Natural killer cell (primary cell): ENCODE results near the gene EIPR1. TPM values are rescaled to one million over a fixed set of nuclear protein-coding genes. Genes with fewer than 3 reads are reported as not detected.

ENCODE experiments used
- ATAC-seq, 3 donors: fragments of 150-1000 bp in 2 of 3; fragments of 200-7000 bp in 1 of 3; cut with Tn5 transposase; 1 replicate in 1 of 3; 2 replicates in 2 of 3; pipeline ENCODE4 v1.10.0; 2021; ENCODE audit warnings: mild to moderate bottlenecking in 2 of 3, moderate library complexity in 2 of 3
- DNase-seq, 2 donors: peaks; one replicate each; pipeline versions ENCODE4 v3.0.0 to v3.0.0-alpha.2; 2013 to 2021; ENCODE audit warnings: mixed read lengths in 1 of 2
- H3K27ac ChIP-seq: one replicate; pipeline ENCODE4 v1.5.1; 2013; ENCODE audit warnings: mild to moderate bottlenecking, low read length
- H3K27me3 ChIP-seq: one replicate; pipeline ENCODE4 v1.6.1; 2013; ENCODE audit warnings: low read length; ENCODE audit not compliant: control insufficient read depth, insufficient read depth
- H3K36me3 ChIP-seq: one replicate; pipeline ENCODE4 v1.6.1; 2013; ENCODE audit warnings: low read length; ENCODE audit not compliant: control insufficient read depth, insufficient read depth
- H3K4me1 ChIP-seq: one replicate; pipeline ENCODE4 v1.6.1; 2013; ENCODE audit warnings: low read length; ENCODE audit not compliant: control insufficient read depth, insufficient read depth
- H3K4me3 ChIP-seq: one replicate; pipeline ENCODE4 v1.5.1; 2013; ENCODE audit warnings: low read length
- H3K9me3 ChIP-seq: one replicate; pipeline ENCODE4 v1.6.1; 2013; ENCODE audit warnings: low read length; ENCODE audit not compliant: control insufficient read depth, insufficient read depth
- H3K27ac Mint-ChIP-seq, 2 donors: one replicate each; pipeline ENCODE4 v1.8.0; 2022; ENCODE audit warnings: mild to moderate bottlenecking in 2 of 2, mixed read lengths in 2 of 2, moderate library complexity in 1 of 2
- H3K27me3 Mint-ChIP-seq, 2 donors: one replicate each; pipeline ENCODE4 v1.8.0; 2022; ENCODE audit warnings: low read depth in 2 of 2, mixed read lengths in 2 of 2
- H3K36me3 Mint-ChIP-seq: one replicate; pipeline ENCODE4 v1.8.0; 2022; ENCODE audit warnings: mixed read lengths
- H3K4me1 Mint-ChIP-seq, 2 donors: one replicate each; pipeline ENCODE4 v1.8.0; 2022; ENCODE audit warnings: mixed read lengths in 2 of 2
- H3K4me3 Mint-ChIP-seq: one replicate; pipeline ENCODE4 v1.8.0; 2022; ENCODE audit warnings: mild to moderate bottlenecking, moderate library complexity, mixed read lengths
- H3K9me3 Mint-ChIP-seq, 2 donors: one replicate each; pipeline ENCODE4 v1.8.0; 2022; ENCODE audit warnings: mixed read lengths in 2 of 2
- WGBS: methylation state at CpG from one replicate; pipeline ENCODE4 v1.1.7; 2013; ENCODE audit warnings: missing lambda C conversion rate; ENCODE audit not compliant: insufficient coverage; 5-methylcytosine and 5-hydroxymethylcytosine counted together
- intact Hi-C: fragments of 100-400 bp; cut with micrococcal nuclease; formaldehyde crosslinking; loops from one replicate; pipeline ENCODE4 v1.14.2; 2022
- total RNA-seq, 4 donors: library from RNA; stranded (reverse); fragments of 120-200 nt in 1 of 4; gene quantifications; one replicate each; pipeline versions ENCODE4 v1.2.3 to v1.2.4, GENCODE V29; 2013 to 2022
- TF ChIP-seq, protein P1 (sequence below): fragments of 200-600 bp; IDR thresholded peaks from one replicate; pipeline ENCODE4 v1.8.0; 2022; ENCODE audit warnings: antibody characterized with exemption

EIPR1 gene
- total RNA-seq, 3 donors from 2014 or later (not counting 1 experiment from before 2014, with no cell fraction given): 26.8 to 28.8 (median 27.9) TPM

DNA sequence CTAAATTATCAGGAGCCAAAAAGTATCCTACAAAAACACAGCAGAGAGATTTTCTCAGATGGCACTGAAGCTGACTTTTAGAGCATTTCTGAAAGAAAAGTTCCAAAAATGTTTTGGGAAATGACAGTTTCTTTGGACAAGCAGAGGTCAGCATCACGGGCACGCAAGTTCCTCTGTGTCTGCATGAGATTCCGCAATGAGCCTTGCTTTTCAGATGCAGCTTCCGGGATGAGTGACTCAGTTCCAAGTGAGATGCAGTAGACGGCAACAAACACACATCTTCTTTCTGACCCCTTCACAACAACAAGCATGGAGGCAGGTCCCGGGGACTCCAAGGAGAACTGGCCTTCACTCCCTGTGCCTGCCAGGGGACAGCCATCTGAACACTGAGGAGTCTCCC lies 76.6 kb downstream of the EIPR1 start:
- Histone ChIP-seq H3K27ac (no peak overlapping the region), H3K4me1 (peaks cover 12% of the 10 kb centered on the region), H3K9me3 (no peaks in the 10 kb centered on the region), H3K27me3 (no peaks in the 10 kb centered on the region), H3K4me3 (no peak overlapping the region), H3K36me3 (no peaks in the 10 kb centered on the region)
- TF ChIP-seq, protein P1, sequence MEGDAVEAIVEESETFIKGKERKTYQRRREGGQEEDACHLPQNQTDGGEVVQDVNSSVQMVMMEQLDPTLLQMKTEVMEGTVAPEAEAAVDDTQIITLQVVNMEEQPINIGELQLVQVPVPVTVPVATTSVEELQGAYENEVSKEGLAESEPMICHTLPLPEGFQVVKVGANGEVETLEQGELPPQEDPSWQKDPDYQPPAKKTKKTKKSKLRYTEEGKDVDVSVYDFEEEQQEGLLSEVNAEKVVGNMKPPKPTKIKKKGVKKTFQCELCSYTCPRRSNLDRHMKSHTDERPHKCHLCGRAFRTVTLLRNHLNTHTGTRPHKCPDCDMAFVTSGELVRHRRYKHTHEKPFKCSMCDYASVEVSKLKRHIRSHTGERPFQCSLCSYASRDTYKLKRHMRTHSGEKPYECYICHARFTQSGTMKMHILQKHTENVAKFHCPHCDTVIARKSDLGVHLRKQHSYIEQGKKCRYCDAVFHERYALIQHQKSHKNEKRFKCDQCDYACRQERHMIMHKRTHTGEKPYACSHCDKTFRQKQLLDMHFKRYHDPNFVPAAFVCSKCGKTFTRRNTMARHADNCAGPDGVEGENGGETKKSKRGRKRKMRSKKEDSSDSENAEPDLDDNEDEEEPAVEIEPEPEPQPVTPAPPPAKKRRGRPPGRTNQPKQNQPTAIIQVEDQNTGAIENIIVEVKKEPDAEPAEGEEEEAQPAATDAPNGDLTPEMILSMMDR: no peak
- Mint-ChIP-seq H3K36me3 (no peaks in the 10 kb centered on the region), H3K4me3 (no peak overlapping the region), H3K9me3 (no peaks in the 10 kb centered on the region), H3K27ac (no peak overlapping the region), H3K27me3 (no peaks in the 10 kb centered on the region), H3K4me1 (peaks cover 18 to 36% of the 10 kb centered on the region in 2 donors)
- no peak for DNase-seq
- intact Hi-C loops: no loop called here
- WGBS: 97% methylated on average over 6 of the region's 6 CpGs
- no peak for ATAC-seq

DNA sequence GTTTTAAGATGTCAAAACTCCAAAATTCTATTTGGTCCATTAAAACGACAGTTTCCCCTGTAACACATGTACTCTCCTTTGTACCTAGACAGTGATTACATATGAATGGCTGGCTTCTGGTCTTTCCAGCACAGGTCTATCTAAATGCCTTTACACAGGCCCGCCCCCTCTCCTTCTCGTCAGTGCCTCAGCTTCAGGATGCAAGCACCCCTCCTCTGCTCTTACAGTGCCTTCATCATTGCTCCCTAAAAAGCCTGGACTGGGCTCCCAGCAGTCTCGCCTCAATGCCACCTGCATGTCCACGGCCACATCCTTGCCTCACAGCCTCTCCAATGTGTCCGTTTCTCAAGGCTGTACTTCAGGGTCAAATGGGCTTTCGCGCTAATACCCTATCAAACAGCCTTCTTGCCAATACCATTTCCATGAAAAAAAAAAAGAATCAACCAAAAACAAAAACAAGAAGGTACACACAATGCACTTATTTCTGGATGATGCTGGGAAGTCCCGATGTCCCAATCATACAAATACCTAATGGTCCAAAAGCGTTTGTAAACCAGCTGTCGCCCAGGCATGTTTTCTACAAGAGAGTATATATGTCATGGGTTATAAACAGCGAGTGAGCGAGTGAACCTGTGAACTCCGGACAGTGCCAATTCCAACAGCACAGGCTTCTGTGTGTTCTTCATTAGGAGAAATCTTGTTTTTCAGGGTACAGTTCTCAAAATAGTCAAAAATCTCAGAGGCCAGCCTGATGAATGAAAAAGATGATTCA lies 77.2 kb downstream of the EIPR1 start:
- DNase-seq (no peak), ATAC-seq (no peak)
- intact Hi-C loops: no loop called here
- no peaks in the 10 kb centered on the region for H3K9me3 Mint-ChIP-seq
- no peaks in the 10 kb centered on the region for H3K27me3 ChIP-seq
- no peaks in the 10 kb centered on the region for H3K36me3 ChIP-seq
- no peaks in the 10 kb centered on the region for H3K9me3 ChIP-seq
- TF ChIP-seq, protein P1: no peak
- no peaks in the 10 kb centered on the region for H3K27me3 Mint-ChIP-seq
- no peak overlapping the region for H3K27ac ChIP-seq
- H3K4me1 Mint-ChIP-seq: peaks cover 13 to 31% of the 10 kb centered on the region in 2 donors
- peak overlapping the region in 1 of 2 donors; percentile 66 for H3K27ac Mint-ChIP-seq
- WGBS: 98% methylated on average over 13 of the region's 14 CpGs
- no peaks in the 10 kb centered on the region for H3K36me3 Mint-ChIP-seq
- H3K4me3 Mint-ChIP-seq: no peak overlapping the region
- no peak overlapping the region for H3K4me3 ChIP-seq
- H3K4me1 ChIP-seq: peaks cover 12% of the 10 kb centered on the region

DNA sequence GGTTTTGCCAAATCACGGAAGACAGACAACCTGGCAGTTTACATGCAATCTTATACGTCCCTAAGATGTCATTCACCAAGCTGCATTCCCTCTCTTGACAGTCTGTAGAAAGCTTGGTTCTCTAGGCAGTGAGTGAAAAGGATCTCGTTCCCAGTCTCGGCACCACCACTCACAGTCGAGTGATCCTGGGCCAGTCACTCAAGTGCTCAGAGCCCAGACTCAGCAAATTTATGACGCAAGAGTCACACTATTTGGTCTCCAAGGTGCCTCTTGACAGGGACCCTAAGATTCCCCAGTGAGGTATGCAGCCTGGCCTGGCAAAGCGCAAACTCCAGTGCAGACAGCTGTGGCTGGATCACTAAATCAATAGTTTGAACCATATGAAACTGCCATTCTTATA lies 77.9 kb downstream of the EIPR1 start:
- 99% methylated on average over 7 of the region's 7 CpGs for WGBS
- ATAC-seq: no peak
- Histone ChIP-seq H3K27me3 (no peaks in the 10 kb centered on the region), H3K36me3 (no peaks in the 10 kb centered on the region), H3K4me3 (no peak overlapping the region), H3K27ac (no peak overlapping the region), H3K4me1 (peaks cover 12% of the 10 kb centered on the region), H3K9me3 (no peaks in the 10 kb centered on the region)
- H3K27me3 Mint-ChIP-seq: no peaks in the 10 kb centered on the region
- H3K27ac Mint-ChIP-seq: no peak overlapping the region
- no peaks in the 10 kb centered on the region for H3K9me3 Mint-ChIP-seq
- intact Hi-C loops: no loop called here
- peaks cover 13 to 28% of the 10 kb centered on the region in 2 donors for H3K4me1 Mint-ChIP-seq
- TF ChIP-seq, protein P1: no peak
- H3K4me3 Mint-ChIP-seq: no peak overlapping the region
- DNase-seq: no peak
- no peaks in the 10 kb centered on the region for H3K36me3 Mint-ChIP-seq

DNA sequence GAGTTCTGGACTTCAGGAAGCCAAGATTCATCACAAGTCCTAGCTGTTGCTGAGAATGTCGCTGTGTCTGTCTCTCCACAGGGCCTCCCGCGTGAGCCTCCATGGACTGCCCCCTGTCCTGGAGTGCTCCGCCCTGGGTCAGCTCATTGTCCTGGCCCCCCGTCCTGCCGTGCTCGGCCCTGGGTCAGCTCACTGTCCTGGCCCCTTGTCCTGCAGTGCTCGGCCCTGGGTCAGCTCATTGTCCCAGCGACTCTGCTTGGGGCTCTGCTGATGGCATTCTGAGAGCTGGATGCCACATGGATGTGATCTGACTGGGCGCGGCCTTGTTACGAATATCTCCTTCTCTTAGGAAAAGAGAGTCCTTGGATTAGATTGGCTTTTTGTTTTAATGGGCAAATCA lies 78.5 kb downstream of the EIPR1 start:
- H3K27ac ChIP-seq: no peak overlapping the region
- H3K27ac Mint-ChIP-seq: no peak overlapping the region

More for the DNA sequence above, 78.5 kb downstream of the EIPR1 start:
- Mint-ChIP-seq H3K4me3 (no peak overlapping the region), H3K4me1 (peaks cover 13 to 26% of the 10 kb centered on the region in 2 donors), H3K27me3 (no peaks in the 10 kb centered on the region), H3K36me3 (no peaks in the 10 kb centered on the region), H3K9me3 (no peaks in the 10 kb centered on the region)
- Histone ChIP-seq H3K36me3 (no peaks in the 10 kb centered on the region), H3K4me3 (no peak overlapping the region), H3K27me3 (no peaks in the 10 kb centered on the region), H3K4me1 (peaks cover 12% of the 10 kb centered on the region), H3K9me3 (no peaks in the 10 kb centered on the region)
- TF ChIP-seq, protein P1: no peak
- DNase-seq (no peak), ATAC-seq (no peak)
- WGBS: 97% methylated on average over 12 of the region's 12 CpGs
- intact Hi-C loops: no loop called here
